GM18498 (cell line): Measurements from ENCODE around the gene ITGA3.

Experiments
- ATAC-seq: cut with Tn5 transposase; IDR thresholded peaks from one replicate; pipeline ENCODE4 v1.9.1; 2021; ENCODE audit warnings: mild to moderate bottlenecking, moderate library complexity; ENCODE audit not compliant: unreplicated experiment

ITGA3 gene

DNA sequence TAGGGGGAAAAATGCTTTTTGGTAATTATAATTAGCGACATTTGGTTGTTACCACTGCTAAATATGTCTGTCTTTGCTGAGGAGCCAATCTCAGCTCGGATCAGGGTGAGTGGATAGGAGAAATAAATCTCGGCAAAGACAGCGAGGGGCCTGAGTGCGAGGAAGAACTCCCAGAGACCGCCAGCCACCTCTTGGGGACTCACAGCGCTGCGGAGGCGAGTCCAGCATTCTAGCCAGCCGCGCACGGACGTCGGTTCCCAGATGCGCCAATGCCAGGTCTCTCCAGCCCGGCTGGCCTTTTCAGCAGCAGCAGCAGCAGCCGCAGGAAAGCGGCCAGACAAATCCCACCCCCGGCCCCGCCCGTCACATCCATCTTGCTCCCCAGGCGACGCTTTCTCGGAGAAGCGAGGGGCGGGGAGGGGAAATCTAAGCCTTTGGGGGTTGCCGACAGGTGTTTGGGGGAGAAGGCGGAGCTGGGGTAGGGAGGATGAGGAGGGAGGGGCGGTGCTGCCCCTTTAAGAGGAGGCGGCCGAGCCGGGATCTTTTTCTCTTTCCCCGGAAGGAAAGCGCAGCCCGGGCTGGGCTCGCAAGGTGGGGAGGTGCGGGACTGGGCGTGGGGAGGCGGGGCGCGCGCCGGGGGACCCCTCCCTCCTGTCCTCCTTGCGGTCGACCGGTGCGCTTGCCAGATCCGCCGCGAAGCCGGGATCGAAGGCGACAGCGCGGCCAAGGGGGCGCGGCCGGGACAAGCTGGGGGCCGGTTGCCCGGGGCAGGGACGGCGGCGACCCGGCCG is at the start of gene ITGA3:
ITGA3 (plus strand) TSS at position 685 of the 791 bp plus-strand sequence. CDS start 330 bp downstream, outside the sequence.
- ATAC-seq = peak; percentile 46

DNA sequence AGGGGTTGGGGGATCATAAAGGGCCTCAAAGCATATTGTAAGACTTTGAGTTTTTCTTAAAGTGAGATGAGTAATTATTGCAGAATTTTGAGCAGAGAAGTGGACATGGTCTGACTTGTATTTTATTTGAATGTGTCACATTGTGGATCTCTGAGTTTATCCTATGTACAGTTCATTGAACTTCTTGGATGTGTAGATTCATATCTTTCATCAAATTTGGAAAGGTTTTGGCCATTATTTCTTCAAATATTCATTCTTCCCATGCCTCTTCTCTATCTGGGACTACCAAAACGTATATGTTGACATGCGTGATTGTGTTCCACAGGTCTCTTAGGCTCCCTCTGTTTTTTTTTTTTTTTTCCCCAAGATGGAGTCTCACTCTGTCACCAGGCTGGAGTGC is 46.6 kb upstream of the ITGA3 start:
- no peak for ATAC-seq

DNA sequence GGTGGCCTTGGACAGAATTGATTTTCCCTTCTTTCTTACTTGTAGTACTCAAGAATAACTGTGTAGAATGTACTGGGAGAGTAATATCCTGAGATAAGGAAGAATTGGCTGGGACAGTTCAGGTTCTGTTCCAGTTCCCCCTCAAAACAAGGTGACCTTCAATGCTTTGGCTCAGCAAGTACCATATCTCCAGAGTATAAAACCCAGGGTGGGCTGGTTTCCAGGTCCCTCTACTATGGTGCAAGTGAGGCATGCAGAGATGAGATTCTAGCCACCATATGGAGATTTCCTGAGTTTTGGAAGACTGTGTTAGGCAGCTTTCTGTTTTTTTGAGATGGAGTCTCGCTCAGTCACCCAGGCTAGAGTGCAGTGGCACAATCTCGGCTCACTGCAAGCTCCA is 42.8 kb upstream of the ITGA3 start:
- ATAC-seq = no peak

DNA sequence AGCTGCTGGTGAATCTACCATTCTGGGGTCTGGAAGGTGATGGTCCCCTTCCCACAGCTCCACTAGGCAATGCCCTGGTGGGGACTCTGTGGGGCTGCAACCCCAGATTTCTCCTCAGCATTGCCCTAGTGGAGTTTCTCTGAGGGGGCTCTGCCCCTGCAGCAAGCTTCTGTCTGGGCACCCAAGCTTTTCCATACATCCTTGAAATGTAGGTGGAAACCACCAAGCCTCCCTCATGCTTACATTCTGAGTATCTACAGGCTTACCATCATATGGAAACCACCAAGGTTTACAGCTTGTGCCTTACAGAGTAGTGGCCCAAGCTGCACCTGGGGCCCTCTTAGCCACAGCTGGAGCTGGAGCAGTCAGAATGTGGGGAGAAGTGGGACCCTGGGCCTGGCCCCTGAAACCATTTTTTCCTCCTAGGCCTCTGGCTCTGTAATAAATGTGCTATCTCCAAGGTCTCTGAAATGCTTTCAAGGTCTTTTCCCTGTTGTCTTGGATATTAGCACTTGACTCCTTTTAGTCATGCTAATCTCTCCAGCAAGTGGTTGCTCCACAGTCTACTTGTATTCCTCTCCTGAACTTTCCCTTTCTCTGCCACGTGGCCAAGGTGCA is 41.3 kb upstream of the ITGA3 start:
- ATAC-seq = no peak

DNA sequence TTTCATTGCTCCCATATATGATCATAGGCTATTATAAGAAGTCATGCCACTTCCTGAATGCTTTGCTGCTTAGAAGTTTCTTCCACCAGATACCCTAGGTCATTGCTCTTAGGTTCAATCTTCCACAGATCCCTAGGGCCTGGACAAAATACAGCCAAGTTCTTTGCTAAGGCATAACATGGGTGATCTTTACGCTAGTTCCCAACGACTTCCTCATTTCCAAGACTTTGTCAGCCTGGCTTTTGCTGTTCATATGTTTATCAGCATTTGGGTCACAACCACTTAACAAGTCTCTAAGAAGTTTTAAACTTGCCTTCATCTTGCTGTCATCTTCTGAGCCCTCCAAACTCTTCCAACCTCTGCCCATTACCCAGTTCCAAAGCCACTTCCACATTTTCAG is 40.8 kb upstream of the ITGA3 start:
- no peak for ATAC-seq

DNA sequence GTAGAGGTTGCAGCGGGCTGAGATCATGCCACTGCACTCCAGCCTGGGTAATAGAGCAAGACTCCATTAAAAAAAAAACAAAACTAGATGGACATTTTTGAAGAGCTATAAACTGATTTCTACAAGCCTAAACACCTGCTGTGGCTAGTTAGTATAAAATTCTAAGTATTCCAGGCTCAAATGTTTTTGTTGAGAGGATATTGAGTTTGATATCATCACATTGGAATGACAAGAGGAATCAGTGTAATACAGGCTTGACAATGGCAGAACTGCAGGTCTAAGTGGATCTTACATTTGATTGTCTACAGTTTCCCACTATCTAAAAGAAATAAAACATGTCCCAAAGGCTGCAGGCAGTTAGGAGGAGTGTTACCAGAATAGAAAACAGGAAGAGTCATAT is 37.0 kb upstream of the ITGA3 start:
- ATAC-seq = no peak

DNA sequence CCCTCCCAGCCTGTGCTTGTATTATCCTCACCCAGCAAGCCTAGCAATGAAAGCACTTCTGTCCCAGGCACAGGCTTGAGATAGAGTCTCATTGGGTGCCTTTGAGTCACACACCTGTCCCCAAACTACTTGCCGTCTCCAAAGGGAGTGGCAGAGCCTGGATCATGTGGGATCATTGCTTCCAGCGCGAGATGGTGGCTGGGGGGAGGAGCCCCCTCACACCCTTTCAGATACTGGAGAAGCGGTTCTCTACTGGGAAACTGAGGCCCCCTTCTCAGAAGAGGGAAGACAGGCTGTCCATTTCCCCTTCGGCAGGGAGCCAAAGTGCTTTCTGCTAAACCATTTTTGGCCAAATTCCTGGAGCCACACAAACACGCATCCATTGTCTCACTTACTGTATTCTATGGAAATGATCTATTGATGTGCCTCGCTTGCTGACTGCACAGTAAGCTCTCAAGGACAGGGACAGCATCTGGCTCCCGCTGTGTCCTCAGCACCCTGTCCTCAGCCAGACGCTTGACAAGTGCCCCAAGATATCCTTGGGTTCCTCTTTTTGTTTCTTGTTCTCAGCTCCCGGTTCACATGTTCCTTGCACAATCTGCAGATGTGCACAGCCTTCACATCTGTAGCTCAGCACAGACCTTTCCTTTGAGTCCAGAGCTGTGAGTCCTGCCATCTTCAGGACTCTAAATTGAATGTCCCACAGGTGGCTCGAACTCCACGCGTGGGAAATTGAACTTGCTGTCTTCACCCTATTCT is 34.9 kb upstream of the ITGA3 start:
- ATAC-seq = no peak

DNA sequence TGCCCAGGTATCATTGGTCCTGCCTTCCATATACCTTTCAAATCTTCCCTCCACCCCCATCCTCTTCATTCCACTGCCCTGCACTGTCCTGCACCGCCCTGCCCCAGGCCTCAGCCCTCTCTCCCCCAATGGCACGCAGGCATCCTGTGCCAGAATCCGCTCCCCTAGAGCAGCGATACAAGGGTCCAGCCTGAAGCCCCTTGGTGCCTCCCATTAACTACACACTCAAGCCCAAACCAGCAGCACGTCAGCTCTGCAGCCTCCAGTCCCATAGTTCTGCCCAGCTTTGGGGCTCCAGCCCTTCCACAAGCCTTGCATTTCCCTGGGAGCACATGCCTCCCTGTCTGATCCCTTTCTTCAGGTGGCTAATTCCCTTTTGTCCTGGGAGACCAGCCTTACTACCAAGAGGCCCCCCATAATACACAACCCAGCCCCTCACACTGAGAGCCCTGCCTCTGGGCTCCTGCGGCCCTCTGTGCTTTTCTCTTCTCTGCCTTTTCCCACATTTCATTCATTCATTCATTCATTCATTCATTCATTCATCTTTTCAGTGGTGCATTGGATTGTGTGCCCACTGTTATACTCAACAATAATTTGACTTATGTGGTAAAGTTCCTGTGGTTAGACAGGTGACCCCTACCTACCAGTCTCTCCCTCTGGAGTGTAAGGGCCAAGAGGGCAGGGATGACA is 34.1 kb upstream of the ITGA3 start:
- ATAC-seq = no peak

DNA sequence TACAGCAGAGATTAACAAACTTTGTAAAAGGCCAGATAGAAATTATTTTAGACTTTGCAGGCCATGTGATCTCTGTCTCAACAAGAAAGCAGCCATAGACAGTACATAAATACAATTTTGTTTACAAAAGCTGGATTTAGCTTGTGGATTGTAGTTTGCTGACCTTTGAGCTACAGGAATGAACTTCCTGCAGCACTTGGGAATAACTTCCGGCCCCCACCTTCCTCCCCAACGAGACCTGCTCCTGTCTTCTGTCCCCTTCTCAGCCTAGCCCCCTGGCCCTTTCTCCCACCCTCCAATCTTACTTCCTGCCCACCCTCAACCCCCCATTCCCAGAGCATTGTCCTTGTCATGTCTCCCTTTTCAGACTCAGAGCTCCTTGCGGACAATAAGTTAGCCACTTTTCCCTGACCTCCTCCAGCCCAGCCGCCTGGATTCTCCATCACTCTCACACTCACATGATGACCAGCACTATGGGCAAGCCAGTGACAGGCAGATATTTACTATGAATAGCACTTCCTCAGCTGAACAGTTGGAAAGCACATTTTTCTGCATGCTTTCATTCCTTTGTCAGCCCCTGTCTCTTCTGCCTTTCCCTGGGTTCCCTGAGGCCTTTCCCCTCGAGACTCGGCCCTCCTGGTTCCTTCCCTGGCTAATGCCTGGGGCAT is 33.3 kb upstream of the ITGA3 start:
- no peak for ATAC-seq

DNA sequence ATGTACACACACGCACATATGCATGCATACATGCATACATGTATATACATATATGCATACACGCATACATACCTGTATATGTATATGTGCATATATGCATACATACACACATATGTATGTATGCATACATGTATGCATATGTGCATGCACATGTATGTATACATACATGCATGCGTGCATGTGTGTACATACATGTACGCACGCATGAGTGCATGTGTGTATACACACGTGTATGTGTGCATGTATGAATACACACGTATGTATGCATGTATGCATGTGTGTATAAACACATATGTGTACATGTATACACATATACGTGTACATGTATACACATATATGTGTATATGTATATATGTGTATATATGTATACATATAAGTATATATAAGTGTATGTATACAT is 32.4 kb upstream of the ITGA3 start:
- no peak for ATAC-seq

DNA sequence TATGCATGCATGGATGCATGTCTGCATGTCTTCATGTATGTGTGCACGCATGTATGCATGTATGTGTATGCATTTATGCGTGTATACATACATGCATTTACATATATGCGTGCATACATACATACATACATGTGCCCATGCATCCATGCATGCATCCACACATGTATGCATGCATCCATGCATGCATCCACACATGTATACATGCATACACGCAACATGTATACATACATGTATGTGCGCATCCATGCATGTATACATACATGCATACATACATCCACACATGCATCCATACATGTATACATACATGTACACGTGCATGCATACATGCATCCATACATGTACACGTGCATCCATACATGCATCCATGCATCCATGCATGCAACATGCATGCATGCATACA is 31.1 kb upstream of the ITGA3 start:
- ATAC-seq = no peak

DNA sequence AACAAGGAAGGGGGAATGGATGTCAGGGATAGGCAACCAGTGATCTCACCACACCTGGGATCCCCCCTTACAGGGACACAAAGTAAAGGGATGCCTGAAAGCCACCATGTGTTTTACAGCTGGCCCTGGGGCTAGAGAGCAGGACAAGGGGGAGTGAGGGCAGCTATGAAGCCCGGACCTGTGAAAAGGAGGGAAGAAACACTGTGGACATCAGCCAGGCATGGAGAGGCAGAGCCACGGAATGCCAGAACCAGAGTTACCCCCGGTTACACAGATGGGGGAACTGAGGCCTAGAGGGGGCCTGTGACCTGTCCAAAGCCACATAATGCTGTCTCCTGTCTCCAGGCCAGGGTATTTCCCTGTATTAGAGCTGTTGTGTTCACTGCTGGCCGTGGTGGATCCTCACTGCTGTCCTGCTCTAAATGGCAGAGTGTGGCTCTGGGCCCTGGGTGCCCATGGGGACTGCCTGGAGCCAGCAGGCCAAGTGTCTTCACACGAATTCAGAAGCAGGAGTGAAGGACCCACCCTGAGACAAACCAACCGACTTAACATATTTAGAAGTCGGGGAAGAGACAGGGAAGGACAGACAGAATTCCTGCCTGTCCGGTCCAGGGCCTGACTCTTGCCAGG is 29.7 kb upstream of the ITGA3 start:
- ATAC-seq = no peak

DNA sequence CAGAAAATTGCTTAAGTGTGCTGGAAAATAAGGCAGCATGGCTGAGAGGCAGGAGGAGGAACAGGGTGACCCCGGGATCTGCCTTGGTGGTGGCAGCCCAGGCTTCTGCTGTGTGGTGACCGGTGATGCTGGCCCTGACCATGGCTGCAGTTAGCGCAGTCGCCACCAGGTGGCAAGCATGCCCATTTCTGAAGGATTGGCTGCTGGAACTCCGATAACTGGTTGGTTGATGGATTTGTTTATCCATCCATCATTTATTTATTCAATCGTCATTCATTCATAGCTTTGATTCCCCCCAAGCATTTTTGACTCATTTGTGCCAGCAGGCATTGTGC is 29.1 kb upstream of the ITGA3 start:
- no peak for ATAC-seq

DNA sequence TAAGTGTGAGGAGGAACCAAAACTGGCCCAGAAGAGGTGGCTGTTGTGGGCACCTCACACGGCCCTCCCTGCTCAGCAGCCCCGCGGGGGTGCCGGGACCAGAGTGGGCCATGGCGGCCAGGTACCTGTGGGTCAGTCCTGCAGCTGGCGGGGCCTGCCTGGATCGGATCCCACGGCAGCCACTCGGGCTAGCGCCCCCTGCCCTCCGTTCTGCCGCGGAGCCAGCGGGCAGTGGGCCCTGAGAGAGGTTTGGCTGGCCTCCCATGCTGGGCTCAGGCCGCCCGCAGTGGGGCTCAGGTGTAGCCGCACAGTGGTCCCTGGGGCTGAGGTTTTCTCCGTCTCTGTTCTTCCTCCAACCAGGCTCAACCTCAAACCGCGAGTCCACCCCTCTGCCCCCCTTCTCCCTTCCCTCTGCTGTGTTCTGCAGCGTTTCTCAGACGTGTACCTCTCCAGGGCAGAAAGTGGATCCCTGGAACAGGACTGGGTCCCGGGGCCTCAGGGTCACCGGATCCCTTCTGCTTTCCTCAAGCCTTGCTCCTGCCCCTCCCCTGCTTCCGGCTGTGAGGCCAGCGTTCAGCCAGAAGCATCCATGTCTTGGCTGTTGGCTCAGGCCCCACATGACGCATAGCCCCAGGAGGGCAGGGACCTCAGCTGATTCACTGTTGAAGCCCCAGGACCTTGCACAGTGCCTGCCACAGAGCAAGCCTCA is 28.6 kb upstream of the ITGA3 start:
- no peak for ATAC-seq

DNA sequence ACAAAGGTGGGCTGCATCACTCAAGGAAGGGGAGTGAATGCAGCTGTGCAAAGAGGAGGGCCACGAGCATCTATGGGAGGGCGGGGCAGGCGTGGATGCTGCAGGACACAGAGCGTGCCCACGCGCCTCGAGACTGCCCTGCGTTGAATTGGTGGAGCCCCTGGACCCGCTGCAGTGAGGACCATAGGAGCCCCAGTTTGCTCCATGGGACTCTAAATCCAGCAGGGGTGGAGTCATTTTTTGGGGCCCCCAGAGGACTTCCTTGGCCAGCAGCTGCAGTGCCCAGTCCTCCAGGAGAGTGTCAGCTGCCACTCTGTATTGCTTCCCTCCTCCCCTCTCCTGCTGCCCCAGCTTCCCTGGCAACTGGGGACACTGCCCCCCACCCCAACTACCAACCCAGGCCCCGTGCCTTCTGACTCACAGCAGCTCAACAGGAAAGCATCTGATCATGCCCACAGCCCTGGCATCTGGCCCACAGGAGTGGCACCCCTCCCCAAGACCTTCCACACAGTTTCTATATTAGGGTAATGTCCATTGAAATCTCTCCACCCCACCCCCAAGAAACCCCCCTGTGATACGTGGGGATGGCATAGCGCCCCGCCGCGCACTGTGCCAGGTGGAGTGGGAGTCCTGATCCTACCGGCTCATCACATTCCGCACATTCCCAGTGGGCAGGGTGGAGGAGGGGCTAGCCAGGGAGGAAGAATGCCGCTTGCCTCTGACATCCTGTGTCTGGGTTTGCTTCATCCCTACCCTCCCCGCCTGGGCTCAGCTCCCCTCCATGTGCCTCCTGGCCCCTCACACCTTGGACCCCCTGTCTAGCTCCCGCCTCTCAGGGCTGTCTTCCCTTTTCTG is 27.8 kb upstream of the ITGA3 start:
- ATAC-seq = no peak

DNA sequence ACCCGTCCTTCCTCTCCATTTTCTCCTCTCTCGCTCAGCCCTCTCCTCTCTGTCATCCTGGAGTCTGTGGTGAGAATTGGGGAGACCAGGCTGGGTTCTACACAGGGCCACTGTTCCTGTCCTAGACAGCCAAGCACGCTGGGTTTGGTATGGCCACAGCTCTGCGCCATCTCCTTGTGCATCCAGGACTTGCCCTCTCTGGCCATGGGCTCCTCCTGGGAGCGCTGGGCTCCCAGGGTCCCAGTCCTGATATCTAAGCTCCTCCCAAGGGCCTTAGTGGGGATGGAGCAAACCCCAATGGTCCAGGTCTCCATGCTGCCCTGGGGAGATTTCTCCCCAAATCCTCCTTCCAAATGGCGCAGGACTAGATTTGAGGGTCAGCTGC is 27.2 kb upstream of the ITGA3 start:
- no peak for ATAC-seq

DNA sequence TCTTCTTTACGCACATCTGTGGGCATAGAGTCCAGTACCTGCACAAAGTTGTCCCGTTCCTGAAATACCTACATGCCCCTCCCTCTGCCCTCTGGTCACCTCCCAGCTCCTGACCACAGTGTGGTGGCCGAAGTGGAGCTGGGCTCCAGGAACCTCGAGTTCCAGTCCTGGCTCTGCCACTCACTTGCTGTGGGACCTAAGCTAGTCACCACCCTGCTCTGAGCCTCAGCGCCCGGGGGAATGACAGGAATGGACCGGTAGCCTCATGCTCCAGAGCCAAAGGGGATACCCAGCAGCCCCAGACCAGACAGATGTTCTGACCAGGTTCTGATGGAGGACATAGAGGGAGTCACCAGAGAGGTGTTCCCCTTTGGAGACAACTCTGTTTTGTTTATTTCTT is 26.7 kb upstream of the ITGA3 start:
- ATAC-seq = no peak

DNA sequence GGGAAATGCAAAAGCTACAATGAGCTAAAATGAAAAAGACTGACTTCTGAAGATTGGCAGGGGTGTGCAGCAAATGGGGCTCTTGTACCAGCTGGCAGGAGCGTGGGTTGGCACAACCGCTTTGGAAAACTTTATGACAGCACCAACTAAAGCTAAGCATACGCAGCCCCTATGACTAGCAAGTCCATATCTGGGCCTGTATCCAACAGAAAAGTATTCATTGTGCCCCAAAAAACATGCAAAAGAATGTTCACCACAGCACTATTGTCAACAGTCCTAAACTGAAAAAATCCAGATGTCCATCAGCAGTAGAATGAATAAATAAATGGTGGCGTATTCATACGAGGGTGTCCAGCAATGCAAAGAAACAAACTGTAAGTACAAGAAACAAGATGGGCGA is 22.6 kb upstream of the ITGA3 start:
- no peak for ATAC-seq
